Effector memory CD8-positive, alpha-beta T cell (primary cell): ENCODE results near the gene FUBP3.

Source experiments
- ATAC-seq: fragments of 150-1000 bp; cut with Tn5 transposase; replicated peaks from 2 replicates; pipeline ENCODE4 v1.10.0; 2021; ENCODE audit warnings: mild to moderate bottlenecking, moderate library complexity
- DNase-seq, 3 experiments: peaks; one replicate each; pipeline ENCODE4 v3.0.0; 2021
- H3K27ac Mint-ChIP-seq, 2 donors: one replicate each; pipeline ENCODE4 v1.8.0; 2022; ENCODE audit warnings: mild to moderate bottlenecking in 2 of 2, mixed read lengths in 2 of 2, moderate library complexity in 2 of 2
- H3K27me3 Mint-ChIP-seq, 2 donors: one replicate each; pipeline ENCODE4 v1.8.0; 2022; ENCODE audit warnings: mixed read lengths in 2 of 2
- H3K36me3 Mint-ChIP-seq: one replicate; pipeline ENCODE4 v1.8.0; 2022; ENCODE audit warnings: mild to moderate bottlenecking, moderate library complexity, mixed read lengths; ENCODE audit not compliant: insufficient read depth
- H3K4me1 Mint-ChIP-seq, 2 donors: one replicate each; pipeline ENCODE4 v1.8.0; 2022; ENCODE audit warnings: low read depth in 2 of 2, mixed read lengths in 2 of 2
- H3K4me3 Mint-ChIP-seq, 2 donors: one replicate each; pipeline ENCODE4 v1.8.0; 2022; ENCODE audit warnings: mild to moderate bottlenecking in 2 of 2, mixed read lengths in 2 of 2, moderate library complexity in 2 of 2
- H3K9me3 Mint-ChIP-seq, 2 donors: one replicate each; pipeline ENCODE4 v1.8.0; 2022; ENCODE audit warnings: mixed read lengths in 2 of 2

FUBP3 gene

DNA sequence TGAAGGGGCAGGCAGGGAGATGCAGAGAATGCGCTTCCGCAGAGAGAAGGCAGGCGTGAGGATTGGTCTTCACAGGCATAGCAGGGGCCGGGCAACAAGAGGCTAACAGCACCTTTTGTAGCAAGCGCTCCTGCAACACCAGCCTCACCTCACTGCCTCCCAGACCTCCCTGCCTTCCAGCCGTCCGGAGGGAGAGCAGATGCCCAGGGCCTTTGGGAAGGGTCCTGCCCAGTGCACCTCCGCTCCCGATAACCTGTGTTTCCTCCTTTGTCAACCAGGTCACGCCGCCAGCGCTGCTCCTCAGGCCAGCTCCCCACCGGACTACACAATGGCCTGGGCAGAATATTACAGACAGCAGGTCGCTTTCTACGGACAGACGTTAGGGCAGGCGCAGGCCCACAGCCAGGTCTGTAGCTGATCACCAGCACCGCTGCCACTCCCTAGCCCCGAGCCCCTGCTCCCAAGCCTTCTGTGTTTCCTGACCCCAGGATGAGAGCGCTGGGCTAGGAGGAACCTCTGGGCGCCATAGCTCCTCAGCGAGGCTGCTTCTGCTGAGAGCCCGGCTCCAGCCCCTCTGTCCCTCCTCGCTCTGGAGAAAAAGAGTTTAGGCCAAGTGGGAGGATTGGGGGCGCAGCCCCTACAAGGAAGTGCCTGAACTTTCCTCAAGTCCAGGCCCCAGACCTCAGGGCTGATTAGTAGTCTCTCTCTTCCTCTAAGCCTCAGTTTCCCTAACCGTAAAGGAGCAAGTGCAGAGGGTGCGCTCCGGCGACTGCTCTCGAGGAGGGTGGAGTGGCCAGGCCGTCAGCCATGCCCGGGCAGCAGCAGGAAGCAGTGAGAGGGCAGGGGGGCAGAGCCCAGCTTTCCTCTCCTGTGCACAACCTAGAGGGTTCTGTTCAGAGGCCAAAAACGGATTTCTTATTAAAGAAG is 56.6 kb downstream of the FUBP3 start:
- H3K36me3 Mint-ChIP-seq, result peaks cover 19% of the 10 kb centered on the region
- no peaks in the 10 kb centered on the region for H3K9me3 Mint-ChIP-seq
- no peak overlapping the region for H3K27ac Mint-ChIP-seq
- H3K4me3 Mint-ChIP-seq, result no peak overlapping the region
- no peak for DNase-seq
- no peaks in the 10 kb centered on the region for H3K27me3 Mint-ChIP-seq
- no peaks in the 10 kb centered on the region for H3K4me1 Mint-ChIP-seq
- ATAC-seq, result no peak

DNA sequence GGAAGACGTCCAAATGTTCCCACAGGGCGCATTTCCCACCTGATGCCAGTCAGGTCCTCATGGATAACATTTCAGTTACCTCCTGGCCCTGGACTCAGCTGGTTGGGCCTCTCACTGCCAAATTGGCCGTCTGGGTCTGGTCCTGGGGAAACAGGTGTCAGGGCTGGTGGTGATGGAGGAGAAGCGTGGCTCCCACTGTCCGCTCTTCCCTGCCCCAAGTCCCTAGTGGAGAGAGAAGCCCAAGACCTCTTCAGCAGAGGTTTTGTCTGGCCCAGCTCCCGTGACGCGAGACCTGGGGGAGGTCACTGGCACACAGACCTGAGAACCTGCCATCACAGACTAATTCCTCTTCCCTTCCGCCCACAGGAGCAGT is 57.3 kb downstream of the FUBP3 start:
- Mint-ChIP-seq H3K9me3 (no peaks in the 10 kb centered on the region), H3K4me3 (no peak overlapping the region), H3K27ac (no peak overlapping the region), H3K36me3 (peaks cover 16% of the 10 kb centered on the region), H3K27me3 (no peaks in the 10 kb centered on the region), H3K4me1 (no peaks in the 10 kb centered on the region)
- ATAC-seq (no peak), DNase-seq (no peak)

DNA sequence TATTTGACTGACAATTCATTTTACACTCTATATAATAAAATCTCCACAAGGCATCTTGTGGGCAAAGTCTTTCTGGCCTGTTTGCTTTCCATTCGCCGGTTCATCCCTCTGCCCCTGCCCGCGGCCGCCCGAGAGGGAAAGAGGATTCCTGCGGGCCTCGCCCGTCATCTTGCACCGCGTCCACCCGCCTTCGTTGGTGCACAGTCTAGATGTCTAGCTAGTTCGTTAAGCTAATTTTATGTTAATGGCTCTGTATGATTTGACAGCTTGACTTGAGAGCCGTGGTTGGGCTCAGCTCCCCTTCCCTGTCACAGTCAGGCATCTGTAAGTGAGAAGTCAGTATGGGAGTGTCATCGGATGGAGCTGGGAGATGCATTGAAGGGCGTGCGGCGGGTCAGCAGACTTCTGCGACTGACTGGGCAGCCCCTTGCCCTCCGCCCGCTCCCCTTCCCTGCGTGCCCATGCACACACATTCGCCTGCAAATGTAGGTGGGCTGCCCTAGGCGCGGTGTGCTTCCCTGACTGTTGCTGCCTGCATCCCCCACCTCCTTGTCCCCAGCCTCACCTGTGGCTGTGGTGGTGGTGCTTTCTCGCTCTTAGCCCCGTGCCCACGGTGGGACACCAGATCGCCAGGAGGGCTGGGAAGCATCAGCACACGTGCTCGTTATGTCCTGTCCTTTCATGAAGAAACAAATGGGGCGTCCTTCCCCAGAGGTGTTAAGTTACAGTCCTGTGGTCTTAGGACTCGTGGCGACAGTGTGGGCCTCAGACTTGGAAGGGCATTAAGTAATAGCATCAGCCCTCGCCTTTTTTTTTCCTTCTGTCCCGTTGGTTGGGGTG is 59.1 kb downstream of the FUBP3 start:
- Mint-ChIP-seq H3K27ac (no peak overlapping the region), H3K4me1 (no peaks in the 10 kb centered on the region), H3K27me3 (no peaks in the 10 kb centered on the region), H3K4me3 (no peak overlapping the region), H3K9me3 (no peaks in the 10 kb centered on the region), H3K36me3 (peaks cover 9% of the 10 kb centered on the region)
- DNase-seq (no peak), ATAC-seq (no peak)

DNA sequence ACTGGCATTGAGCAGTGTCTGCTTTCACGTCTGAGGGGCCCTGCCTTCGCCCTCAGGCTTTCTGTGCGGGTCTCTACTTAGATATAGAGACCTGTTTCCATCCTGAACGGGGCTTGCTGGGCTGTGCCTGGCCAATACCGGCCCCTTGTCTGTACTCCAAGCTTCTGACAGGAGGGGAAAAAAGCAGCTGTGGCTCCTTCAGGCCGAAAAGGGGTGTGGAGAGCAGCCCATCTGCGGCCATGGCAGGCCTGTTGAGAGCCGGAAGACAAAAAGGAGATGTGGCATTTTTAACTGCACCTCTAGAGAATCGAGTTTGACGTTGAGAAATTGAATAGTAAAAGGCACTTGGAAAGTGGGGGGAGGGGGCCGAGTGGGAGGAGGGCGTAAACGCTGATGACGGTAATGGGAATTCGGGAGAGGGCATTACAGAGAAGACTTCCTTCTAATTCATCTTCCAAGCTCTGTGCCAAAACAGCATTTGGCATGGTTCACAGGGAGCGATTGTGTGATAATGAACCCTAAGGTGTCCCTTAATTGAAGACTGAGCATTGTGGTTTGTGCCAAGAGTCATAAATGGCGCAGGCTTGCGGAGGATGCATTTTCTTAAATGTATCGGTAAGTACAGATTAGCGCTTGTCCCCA is 59.9 kb downstream of the FUBP3 start:
- Mint-ChIP-seq H3K4me3 (no peak overlapping the region), H3K36me3 (peaks cover 9% of the 10 kb centered on the region), H3K27ac (no peak overlapping the region), H3K9me3 (no peaks in the 10 kb centered on the region), H3K4me1 (no peaks in the 10 kb centered on the region), H3K27me3 (no peaks in the 10 kb centered on the region)
- no peak for ATAC-seq
- no peak for DNase-seq

DNA sequence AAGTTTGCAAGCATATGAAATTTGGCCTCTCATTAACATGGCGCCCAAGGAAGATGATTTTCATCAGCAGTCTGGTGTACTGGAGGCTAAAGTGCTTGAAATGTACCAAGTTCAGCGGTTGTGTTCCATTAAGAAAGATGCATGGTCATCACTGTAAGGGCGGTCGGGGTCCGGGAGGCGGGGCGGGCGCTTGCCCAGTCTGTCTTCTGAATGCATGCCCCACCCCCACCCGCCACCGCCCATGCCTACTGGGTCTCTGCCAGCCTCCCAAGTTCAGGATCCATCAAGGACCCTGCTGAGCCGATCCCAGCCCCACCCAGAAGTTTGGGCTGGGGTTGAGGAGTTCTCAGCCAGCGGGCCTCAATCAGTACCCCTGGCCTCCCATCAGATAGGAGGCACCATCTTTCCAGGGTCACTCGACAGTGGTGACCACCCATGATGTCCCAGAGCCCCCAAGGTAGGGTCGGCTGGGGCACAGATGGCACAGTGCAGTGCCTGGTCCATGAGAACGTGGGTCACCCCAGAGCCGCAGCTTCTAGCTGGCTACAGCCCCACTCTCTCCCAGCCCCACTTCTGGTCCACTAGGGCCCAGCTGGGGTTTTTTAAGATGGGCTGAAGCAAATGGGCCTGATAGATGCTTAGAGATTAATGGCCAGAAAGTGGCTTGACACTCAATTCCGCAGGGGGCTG is 60.6 kb downstream of the FUBP3 start:
- DNase-seq, result no peak
- Mint-ChIP-seq H3K4me3 (no peak overlapping the region), H3K36me3 (peaks cover 9% of the 10 kb centered on the region), H3K4me1 (no peaks in the 10 kb centered on the region), H3K27ac (no peak overlapping the region), H3K9me3 (no peaks in the 10 kb centered on the region), H3K27me3 (no peaks in the 10 kb centered on the region)
- no peak for ATAC-seq

DNA sequence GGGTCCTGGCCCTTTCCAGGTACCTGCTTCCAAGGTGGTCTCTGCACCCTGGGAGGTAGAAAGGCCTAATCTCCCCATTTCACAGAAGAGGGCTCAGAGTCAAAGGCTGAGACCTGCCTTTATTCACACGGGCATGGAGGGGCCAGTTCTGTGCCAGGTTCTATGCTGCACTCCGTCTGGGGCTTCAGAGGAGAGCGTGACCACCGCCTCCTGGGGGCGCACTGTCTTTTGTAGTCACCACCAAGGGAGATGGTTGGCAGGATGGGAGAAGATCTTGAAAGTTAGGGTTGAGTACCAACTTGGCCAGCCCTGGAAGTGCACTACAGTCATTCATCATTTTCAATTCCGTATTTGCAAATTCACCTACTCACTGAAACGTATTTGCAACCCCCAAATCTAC is 61.3 kb downstream of the FUBP3 start:
- no peak for ATAC-seq

DNA sequence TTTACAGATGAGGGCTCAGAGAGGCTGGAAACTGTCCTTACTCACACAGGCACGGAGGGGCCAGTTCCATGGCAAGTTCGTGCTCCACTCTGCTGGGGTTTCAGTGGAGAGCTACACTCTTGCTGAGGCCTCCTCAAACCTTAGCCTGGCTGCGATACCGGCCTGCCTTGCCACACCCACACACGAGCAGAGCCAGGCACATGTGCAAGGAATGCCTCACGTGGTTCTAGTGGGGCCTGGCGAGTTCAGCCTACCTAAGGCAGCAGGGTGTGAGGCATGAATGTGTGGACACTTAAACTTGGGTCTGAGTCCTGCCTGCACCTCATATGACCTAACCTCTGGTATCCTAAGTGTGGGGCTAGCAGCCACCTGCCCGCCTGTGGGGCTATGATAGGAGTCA is 63.5 kb downstream of the FUBP3 start:
- no peak for ATAC-seq
- H3K9me3 Mint-ChIP-seq, result peaks cover 0 to 10% of the 10 kb centered on the region in 2 donors

More for the DNA sequence above, 61.3 kb downstream of the FUBP3 start:
- no peak for DNase-seq
- Mint-ChIP-seq H3K9me3 (peaks cover 0 to under 1% of the 10 kb centered on the region in 2 donors), H3K4me1 (no peaks in the 10 kb centered on the region), H3K27me3 (no peaks in the 10 kb centered on the region), H3K36me3 (peaks cover 9% of the 10 kb centered on the region), H3K27ac (no peak overlapping the region), H3K4me3 (no peak overlapping the region)

DNA sequence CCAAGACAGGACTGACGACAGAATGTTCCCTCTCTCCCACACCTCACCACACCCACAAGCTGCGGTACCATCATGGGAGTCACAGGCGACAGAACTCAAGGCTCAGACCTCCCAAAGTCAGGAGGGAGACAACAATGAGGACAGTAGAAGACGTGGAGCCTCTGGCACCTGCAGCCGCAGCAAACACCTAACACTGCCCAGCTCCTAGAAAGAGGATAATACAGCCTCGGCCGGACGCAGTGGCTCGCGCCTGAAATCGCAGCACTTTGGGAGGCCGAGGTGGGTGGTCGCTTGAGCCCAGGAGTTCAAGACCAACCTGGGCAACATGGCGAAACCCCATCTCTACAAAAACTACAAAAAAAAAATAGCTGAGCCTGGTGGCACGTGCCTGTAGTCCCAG is 71.8 kb downstream of the FUBP3 start:
- DNase-seq, result no peak
- no peak for ATAC-seq
- no peak overlapping the region for H3K27ac Mint-ChIP-seq
- no peak overlapping the region for H3K4me3 Mint-ChIP-seq
- H3K27me3 Mint-ChIP-seq, result peaks cover 21 to 44% of the 10 kb centered on the region in 2 donors
- no peaks in the 10 kb centered on the region for H3K4me1 Mint-ChIP-seq
- peaks cover 0 to 5% of the 10 kb centered on the region in 2 donors for H3K9me3 Mint-ChIP-seq
- H3K36me3 Mint-ChIP-seq, result no peaks in the 10 kb centered on the region

More for the DNA sequence above, 63.5 kb downstream of the FUBP3 start:
- Mint-ChIP-seq H3K27me3 (no peaks in the 10 kb centered on the region), H3K36me3 (peaks cover 5% of the 10 kb centered on the region), H3K27ac (no peak overlapping the region), H3K4me1 (no peaks in the 10 kb centered on the region), H3K4me3 (no peak overlapping the region)
- DNase-seq, result no peak

DNA sequence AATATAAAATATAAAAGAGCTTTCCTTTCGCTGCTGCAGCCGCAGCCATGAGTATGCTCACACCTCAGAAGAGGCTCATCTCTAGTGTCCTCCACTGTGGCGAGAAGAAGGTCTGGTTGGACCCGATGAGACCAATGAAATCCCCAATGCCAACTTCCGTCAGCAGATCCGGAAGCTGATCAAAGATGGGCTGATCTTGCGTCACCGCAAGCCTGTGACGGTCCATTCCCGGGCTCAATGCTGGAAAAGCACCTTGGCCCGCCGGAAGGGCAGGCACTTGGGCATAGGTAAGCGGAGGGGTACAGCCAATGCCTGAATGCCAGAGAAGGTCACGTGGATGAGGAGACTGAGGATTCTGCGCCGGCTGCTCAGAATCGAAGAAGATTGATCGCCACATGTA is 72.4 kb downstream of the FUBP3 start:
- Mint-ChIP-seq H3K27me3 (peaks cover 26 to 50% of the 10 kb centered on the region in 2 donors), H3K9me3 (no peaks in the 10 kb centered on the region), H3K4me1 (no peaks in the 10 kb centered on the region), H3K36me3 (no peaks in the 10 kb centered on the region), H3K4me3 (no peak overlapping the region), H3K27ac (no peak overlapping the region)
- no peak for ATAC-seq
- no peak for DNase-seq

DNA sequence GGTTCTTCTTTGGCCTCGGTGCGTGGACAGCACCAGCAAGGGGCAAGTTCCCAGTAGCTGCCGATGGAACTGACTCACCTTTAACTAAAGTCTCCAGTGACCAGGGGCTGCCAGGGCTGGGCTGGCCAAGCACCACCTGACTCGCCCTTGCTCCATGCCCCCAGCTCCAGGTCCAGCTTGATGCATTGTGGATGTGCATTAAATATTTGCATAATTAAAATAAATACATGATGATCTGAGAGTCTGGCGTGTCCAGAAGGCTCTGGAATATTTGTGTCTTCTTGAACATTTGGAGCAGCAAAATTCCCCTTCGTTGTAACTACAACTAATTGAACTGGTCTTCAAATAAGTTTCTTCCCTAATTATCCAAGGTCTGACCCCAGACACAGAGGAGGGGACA is 75.5 kb downstream of the FUBP3 start:
- Mint-ChIP-seq H3K27ac (no peak overlapping the region), H3K36me3 (no peaks in the 10 kb centered on the region), H3K4me1 (peaks cover 0 to 2% of the 10 kb centered on the region in 2 donors), H3K9me3 (no peaks in the 10 kb centered on the region), H3K27me3 (peaks cover 46 to 71% of the 10 kb centered on the region in 2 donors), H3K4me3 (no peak overlapping the region)
- ATAC-seq (no peak), DNase-seq (no peak)

DNA sequence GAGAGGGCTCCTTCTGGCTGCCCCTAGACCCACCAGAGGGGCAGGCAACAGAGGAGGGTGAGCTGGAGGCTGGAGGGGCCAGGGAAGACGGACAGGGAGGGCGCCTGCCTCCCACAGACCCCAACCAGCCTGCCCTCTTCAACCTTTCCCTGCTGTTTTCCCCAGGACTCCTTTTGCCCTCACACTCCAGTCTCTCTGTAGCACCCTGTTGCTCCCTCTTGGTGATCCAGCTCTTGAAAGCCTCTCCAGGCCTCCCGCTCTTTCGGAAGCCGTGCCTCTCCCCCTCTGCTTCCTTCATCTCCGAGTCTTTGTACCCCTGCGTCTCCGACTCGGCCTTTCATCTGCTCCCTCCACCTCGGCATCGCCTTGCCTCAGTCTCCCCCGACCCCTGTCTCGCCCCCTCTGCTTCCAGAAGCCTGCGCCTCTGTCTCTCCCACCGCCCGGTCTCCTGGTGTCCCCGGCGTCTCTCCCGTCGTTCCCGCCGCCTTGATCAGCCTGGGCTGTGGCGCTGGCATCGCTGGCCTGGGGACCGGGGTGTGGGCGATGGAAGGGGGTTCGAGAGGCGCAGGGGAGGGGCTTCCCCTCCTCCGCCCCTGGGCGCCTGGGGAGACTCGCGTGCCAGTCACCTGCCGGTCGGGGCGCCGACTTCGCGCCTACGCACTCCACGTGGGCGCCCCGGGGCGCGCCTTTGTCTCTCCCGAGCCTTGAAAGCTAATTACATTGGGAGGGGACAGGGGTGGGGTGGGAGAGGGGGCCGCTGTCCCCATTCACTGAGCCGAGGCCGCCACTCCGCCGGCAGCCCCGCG is 79.7 kb downstream of the FUBP3 start:
- H3K4me3 Mint-ChIP-seq, result peak overlapping the region in 1 of 2 donors; percentile 27

DNA sequence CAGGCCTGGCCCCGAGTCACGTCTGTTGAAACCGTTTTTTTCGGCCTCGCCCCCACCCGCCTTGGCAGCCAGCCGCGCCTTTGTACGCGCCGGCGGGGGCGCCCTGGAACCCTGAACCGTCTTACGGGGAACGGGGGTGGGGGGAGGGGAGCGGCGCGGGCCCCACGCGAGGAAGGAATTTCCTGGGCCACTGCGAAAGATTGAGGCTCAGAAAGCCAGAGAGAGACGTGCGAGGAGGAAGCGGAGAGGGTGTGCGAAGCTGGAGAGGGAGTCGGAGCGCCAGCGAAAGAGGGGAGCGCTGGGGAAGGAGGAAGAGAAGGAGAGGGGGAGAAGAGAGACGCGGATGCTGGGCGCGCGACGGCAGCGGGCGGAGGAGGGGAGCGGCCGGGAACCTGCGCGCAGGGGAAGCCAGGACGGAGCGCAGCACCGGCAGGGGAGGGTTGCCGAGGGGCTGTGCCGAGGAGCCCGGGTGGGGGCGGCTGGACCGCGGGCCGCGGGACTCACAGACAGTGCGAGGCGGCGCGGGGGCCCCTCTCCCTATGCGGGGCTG is 80.4 kb downstream of the FUBP3 start:
- peaks cover 78 to 93% of the 10 kb centered on the region in 2 donors for H3K27me3 Mint-ChIP-seq
- ATAC-seq (no peak), DNase-seq (no peak)
- peak overlapping the region in 1 of 2 donors; percentile 40 for H3K4me3 Mint-ChIP-seq
- peaks cover 13 to 17% of the 10 kb centered on the region in 2 donors for H3K4me1 Mint-ChIP-seq
- H3K36me3 Mint-ChIP-seq, result peaks cover 4% of the 10 kb centered on the region
- H3K27ac Mint-ChIP-seq, result no peak overlapping the region
- H3K9me3 Mint-ChIP-seq, result no peaks in the 10 kb centered on the region

More for the DNA sequence above, 79.7 kb downstream of the FUBP3 start:
- Mint-ChIP-seq H3K4me1 (peaks cover 11 to 15% of the 10 kb centered on the region in 2 donors), H3K9me3 (no peaks in the 10 kb centered on the region), H3K27me3 (peaks cover 73 to 86% of the 10 kb centered on the region in 2 donors), H3K36me3 (peaks cover 4% of the 10 kb centered on the region), H3K27ac (no peak overlapping the region)
- ATAC-seq (no peak), DNase-seq (no peak)
